NCI-H510A (cell line): ENCODE results near the gene APBA3.

Experiments
- DNase-seq: peaks from one replicate; lab custom pipeline; 2025; lab: John Stamatoyannopoulos, UW

Gene APBA3

DNA sequence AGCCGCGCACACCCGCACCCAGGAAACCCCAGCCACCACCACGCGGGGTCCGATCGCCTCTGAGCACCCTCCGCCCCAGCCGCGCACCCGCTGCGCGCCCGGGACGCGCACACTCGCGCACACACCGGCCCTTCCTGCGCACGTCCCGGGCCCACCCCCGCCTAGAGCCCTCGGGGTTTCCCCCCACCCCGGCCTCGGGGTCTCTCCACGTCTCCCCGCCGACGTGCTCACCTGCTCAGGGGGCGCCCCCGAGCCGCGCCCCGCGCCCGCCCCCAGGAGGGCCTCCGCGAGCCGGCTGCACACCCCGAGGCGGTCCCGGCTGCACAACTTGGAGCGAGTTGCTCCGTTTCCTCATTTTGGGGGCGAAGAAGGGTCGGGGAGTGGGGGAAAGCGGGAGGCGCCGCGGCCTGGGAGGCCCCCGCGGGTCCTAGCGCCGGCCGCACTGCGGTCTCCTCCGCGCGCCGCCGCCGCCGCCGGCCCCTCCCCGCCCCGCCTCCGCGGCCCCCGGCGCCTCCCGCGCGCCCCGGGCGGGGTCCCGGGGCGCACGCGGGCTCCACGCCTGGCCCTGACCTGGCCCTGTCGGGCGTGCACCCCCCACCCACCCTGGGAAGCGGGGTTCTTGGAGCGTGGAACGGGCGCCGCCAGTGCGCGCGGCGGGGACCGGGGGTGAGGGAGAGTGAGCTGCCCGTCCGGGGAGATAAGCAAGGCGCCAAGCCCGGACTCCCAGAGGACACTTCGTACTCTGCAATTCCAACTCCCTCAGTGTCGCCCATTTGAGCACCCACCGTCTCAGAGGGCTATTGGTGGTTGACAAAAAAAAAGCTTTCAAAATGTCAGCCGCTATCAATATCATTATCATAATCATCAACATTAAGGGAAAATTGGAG, 24.7 kb upstream of the APBA3 start, which contains the start of gene MATK:
TSS of gene MATK (minus strand) at position 444 of the 887 bp plus-strand sequence. CDS start 1,246 bp downstream, outside the sequence.
- DNase-seq: no peak

DNA sequence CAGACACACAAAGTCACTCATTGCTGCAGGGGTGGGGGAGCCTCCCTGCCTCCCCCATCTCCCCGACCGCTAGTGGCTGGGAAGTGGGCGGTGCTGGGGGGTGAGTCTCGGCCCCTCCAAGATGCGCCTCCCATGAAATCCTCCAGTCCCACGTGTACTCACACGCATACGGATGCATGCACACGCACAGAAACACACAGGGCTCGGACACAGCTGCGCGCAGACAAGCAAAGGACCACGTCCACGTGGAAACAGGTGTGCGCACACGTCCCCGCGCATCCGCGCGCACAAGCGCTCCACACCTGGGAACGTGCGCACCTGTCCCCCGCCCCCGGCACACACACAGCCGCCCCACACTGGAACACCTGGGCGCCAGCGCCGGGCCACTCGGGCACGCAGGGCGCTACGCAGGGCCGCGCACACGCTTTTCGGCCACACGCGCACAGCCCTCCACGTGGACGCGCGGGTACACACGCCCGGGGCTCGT, 24.0 kb upstream of the APBA3 start:
- DNase-seq: no peak

DNA sequence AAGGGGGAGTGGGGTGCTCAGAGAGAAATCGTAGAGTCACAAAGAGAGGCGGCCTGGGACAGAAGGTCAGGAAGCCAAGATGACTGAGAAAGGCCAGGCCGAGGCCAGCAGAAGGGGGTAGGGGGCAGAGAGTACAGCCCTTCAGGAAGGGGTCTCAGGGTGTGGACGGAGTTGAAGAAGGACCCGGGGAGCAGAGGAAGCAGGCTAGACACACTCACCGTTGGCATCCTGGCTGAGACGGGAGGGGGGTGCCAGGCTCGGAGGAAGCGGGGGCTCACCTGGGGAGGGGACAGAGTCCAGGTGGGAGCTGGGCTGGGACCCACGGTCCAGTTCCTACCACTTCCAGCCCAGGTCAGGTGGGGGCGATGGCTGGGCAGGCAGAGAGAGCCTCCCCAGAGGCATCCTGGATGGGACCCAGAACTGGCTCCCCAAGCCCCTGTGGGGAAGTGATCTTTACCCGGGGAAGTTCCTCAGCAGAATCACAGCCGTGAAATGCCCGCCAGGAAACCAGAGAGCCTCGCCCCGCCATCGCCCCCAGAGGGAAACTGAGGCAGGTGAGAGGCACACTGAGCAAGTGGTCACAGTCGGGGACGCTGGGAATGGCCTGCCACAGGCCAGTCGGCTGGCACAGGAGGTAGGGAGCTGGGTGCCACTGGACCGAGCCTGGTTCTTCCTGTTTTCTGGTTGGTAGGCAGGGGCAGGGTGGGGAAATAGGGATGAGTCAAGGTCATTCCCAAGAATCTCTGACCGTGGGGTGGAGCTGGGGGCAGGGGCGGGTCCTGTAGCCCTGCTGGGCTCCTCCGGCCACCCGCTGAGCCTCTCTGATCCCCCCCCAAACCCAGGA, 23.3 kb upstream of the APBA3 start:
- no peak for DNase-seq

DNA sequence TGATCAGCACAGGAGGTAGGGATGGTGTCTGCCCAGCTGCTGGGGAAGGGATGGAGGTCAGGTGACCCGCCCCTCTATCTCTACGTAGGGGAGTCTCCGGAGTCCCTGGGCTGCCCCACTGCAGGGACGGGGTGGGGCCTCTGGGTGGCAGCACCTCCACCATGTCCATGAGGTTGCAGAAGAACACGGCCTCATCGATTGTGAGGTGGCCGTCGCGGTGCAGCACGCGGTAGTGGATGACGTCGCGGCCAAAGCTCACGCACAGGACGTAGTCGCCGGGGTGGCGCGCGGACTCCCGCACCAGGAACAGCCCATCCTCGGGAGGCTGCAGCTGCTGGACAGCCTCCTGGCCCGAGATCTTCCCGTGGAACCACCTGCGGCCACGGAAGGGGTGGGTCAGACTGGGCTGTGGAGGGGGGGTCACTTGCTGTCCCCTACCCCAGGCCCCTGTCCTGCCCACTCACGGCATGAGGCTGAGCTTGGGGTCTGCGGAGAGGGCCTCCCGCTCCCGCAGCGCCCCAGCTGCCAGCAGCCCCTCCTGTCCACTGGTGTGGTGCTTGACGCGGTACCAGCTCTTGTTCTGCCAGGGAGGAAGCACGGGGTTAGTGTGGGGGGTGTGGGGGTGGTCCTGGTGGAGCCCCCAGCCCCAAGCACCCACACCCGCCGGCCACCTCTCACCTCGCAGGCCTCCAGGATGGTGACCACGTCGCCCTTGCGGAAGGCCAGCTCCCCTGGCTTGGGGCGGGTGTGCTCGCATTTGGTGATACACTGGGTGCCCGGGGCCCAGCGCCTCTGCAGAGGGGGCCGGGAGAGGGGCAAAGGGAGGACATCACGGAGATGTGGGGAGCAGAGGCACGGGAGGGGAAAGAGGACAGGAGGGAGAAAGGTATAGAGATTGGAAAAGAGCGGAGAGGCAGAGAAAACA, 22.4 kb upstream of the APBA3 start:
- DNase-seq: no peak

DNA sequence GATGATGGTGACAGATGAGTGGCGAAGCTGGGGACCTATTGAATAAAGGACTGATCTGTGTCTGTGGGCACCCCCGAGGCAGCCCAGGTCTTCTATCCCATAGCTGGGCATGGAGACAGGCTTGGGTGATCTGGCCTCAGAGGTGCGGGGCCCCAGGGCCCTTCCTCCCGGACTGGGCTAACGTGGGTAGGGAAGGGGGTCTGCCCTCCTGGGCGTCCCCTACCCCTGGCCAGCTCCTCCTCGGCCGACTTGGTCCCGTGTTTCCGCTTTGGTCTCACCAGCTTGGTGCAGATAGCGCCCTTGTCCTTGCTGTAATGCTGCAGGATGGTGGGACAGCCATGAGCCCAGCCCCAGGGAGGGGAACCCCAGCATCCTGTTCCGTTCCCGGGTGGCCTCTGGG, 21.4 kb upstream of the APBA3 start:
- no peak for DNase-seq

DNA sequence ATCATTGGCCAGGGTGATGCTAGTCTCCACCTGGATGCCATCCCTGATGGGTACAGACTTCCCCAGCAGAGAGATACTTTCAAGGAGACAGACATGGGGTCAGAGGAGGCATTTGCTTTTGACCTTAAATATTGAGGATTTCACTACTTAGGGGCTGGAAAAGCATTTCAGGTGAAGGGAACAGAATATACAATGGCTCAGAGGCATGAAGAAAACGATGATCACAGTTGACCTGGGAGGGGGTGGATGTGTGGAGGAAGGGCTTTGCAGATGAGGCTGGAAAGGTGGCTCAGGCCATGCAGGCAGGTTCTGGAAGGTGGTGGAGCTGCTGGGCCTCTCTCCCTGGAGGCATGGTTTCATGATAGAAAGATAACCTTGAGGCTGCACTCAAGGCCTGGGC, 20.8 kb upstream of the APBA3 start:
- no peak for DNase-seq

DNA sequence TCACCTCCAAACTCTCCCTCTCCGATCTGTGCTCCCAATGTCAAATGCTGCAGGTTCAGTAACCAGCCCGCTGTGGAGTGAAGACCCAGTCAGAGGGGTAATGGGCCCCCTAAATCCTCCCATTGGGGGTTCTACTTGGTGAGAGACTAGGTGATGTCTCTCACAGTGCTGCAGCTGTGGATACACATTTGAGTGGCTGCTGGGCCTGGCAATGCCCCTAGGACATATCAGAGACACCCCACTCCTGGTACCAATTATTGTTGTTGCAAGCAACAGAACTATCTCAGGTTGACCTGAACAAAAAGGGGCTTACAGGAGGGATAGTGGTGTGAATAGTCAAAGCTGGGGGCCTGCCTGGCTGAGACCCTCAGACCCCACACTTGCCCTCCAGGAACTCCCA, 20.1 kb upstream of the APBA3 start:
- no peak for DNase-seq

DNA sequence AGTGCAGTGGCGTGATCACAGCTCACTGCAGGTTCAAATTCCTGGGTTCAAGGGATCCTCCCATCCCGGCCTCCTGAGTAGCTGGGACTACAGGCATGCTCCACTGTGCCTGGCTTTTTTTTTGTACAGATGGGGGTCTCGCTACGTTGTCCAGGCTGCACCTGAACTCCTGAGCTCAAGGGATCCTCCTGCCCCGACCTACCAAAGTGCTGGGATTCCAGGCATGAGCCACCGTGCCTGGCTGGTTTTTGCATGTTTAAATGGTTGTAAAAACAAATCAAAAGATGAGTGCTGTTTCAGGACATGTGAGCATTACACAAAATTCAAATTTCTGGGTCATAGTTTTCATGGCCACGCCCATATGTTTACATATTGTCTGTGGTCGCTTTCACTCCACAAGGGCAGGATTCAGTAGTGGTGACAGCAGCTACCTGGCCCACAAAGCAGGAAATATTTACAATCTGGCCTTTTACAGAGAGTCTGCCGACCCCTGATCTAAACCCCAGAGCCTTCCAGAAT, 19.4 kb upstream of the APBA3 start:
- DNase-seq: no peak

DNA sequence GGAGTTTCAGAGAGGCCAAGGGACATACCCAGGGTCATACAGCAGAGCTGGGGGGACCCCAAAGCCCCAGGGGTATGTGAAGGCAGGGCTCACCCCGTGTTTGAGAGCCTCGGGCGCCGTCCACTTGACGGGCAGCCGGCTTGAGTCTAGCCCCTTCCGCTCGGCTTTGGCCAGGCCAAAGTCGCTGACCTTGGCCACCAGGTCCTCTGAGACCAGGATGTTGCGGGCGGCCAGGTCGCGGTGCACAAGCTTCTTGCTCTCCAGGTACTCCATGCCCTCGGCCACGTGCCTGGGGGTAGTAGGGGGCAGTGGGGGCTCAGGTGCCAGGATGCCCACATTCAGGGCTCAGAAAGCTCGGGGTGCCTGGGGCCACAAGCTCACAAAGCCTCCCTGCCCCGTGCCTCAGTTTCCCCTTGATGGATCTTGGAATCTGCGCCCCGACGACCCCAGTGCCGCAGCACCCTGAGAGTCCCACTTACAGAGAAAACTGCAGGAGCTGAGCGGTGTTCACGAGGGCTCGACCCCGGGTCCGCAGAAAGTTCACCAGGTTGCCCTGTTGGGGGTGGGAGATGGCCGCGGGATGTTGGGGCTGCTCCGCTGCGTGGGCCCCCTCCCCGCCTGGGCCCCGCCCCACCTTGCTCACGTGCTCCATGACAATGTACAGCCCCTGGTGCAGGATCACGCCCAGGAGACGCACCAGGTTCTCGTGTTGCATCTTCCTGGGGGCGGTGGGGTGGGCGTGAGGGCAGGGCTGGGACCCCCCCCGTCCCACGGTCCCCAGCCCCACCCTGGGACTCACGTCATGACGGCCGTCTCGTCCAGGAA, 17.6 kb upstream of the APBA3 start:
- DNase-seq: no peak

DNA sequence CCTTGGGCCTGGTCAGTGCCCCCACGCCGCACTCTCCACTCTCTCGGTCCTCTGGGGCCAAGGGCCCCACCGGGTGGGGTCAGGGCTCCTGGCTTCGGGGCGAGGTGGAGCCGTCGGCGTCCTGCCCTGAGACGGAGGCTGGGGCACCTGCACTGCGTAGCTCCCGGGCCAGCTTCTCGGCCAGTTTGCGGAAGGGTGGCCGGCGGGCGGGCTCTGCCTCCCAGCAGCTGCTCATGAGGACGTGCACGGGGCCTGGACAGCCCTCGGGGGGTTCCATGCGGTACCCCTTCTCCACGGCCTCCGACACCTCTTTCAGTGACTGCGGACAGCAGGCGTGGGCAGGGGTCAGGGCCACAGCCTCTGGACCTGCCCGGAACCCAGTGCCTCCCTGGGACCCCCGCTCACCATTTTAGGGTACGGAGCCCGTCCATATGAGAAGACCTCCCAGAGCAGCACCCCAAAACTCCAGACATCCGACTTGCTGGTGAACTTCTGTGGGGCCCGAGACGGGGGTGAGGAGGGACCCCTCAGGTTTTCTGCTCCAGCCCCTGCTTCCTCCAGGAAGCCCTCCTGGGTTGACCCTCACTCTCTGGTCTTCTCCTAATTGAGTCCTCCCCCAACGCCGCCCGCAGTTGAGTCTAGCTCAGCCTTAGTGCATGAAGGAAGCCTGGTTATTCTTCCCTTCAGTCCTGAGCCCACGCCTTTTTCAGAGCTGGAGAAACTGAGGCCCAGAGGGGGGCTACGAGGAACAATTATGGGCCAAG, 16.8 kb upstream of the APBA3 start:
- DNase-seq: no peak

DNA sequence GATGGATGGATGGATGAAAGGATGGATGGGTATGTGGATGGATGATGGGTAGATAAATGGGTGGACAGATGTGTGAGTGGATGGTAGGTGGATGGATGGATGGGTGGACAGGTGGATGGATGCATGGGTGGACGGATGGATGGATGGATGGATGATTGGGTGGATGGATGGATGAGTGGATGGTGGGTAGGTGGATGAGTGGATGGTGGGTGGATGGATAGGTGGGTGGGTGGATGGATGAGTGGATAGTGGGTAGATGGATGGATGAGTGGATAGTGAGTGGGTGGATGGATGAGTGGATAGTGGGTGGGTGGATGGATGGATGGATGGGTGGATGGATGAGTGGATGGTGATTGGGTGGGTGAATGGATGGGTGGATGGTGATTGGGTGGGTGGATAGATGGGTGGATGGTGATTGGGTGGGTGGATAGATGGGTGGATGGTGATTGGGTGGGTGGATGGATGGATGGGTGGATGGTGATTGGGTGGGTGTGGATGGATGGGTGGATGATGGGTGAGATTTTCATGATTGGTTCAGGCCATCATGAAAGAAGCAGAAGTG, 15.1 kb upstream of the APBA3 start:
- no peak for DNase-seq

DNA sequence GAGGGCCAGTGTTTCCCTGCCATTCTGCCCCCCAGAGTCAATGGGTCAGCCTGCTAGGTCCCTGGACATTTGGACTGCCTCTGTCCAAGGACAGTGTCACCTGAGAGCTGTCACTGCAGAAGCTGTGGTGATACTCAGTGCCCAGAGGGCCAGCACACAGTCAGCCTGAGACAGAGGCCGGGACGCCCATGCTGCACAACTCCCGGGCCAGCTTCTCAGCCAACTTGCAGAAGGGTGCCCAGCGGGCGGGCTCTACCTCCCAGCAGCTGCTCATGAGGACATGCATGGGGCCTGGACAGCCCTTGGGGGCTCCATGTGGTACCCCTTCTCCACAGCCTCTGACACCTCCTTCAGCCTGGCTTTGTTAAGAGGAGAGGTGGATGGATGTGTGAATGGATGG, 14.3 kb upstream of the APBA3 start:
- DNase-seq: no peak

DNA sequence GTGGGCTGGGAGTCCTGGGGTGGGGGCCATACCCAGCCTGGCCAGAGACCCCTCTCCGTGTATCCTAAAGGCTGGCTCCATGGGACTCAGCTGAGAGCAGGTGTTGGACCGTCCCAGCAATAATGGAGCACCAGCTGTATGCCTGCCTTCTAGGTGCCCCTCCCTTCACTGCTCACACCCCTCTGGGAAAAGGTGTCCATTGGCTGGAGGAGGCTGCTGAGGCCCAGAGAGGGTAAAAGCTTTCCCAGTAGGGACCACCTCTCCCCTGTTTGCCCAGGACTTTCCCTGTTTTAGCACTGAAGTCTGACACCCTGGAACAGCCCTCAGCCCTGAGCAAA, 13.9 kb upstream of the APBA3 start:
- DNase-seq: no peak

DNA sequence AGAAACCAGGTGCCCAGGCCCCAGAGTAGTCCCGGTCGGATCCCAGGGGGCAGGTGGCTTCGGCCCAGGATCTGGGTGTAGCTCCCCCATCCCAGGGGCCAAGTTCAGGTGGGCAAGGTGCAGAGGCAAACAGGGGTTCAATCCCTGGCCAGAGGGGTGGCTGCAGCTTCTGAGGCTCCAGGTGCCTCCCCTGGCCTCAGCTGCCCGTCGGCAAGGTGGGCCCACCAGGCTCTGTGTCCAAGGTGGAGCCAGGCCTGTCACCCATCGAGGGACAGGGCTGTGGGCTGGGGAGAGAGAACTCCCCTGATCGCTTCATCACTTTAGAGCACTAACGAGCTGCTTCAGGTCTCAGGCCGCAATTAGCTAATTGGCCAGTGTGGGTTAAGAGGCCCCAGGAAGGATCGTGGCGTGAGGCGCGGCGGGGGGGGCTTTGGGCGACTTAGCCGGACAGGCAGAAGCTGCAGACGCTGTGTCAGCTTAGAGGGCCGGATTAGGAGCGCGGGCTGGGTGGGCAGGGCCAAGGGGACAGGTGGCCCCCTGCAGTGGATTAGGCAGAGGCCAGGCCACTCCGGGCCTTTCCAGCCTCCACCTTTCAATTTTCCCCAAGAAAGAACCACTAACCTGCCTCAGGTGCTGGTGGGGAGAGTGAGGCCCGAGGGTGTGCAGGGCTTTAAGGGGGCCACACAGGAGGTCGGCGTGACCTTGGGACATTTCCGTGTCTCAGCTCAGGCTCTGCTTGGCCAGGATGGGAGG, 13.3 kb upstream of the APBA3 start:
- DNase-seq: no peak

DNA sequence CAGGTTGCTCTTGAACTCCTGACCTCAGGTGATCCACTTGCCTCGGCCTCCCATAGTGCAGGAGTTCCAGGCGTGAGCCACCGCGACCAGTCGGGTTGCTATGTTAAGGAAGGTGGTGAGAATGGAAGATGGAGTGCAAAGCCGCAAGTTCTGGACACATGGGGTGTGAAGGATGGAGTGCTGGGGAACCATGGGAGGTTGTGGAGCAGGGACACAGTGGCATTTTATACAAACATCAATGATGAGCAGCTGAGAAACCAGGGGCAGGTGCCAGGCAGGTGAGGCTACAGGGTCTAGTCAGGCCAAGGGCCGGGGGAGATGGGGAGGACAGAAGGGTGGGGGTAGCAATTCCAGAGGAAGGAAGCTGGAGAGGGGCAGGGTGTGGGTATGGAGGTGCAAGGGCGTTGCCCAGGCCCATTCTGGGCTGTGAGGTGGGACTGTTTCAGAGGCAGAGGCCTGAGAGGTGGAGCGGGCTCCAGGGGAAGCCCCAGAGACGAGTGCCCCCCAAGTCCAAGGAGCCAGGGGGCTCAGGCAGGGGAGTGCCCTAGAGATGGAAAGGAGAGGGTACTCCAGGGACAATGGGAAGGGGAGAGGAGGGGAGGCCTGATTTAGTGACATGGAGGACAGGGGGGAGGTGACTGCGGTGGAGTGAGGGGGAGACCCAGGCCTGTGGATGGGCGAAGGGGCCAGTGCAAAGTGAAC, 12.5 kb upstream of the APBA3 start:
- no peak for DNase-seq

DNA sequence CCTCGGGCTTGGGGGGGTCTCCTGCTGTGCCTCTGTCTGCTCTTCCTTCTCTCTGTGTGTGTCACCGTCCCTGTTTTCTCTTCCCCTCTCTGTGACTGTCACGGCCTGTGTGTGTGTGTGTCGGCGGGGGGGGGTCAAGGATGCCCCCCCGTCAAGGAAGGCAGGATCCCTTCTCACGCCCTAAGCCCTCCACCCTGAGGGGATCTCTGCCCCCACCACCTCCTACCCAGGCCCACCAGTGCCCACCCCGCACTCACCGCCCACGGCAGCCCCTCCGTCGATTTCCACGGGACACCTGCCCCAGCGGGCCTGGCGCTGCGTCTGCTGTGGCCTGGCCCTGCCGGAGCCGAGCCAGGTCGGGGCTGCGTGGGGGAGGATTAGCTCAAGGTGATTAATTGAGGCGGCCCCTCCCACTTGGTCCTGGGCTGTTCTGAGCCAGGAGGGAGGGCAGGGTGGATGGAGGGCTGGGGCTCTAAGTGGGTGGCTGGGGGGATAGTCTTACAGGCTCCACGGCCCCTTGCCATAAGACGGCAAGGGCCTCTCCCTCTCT, 10.5 kb upstream of the APBA3 start, which contains the start of gene RAX2:
TSS of gene RAX2 (minus strand) at position 323 of the 550 bp plus-strand sequence. CDS start 486 bp downstream, outside the sequence.
- no peak for DNase-seq

DNA sequence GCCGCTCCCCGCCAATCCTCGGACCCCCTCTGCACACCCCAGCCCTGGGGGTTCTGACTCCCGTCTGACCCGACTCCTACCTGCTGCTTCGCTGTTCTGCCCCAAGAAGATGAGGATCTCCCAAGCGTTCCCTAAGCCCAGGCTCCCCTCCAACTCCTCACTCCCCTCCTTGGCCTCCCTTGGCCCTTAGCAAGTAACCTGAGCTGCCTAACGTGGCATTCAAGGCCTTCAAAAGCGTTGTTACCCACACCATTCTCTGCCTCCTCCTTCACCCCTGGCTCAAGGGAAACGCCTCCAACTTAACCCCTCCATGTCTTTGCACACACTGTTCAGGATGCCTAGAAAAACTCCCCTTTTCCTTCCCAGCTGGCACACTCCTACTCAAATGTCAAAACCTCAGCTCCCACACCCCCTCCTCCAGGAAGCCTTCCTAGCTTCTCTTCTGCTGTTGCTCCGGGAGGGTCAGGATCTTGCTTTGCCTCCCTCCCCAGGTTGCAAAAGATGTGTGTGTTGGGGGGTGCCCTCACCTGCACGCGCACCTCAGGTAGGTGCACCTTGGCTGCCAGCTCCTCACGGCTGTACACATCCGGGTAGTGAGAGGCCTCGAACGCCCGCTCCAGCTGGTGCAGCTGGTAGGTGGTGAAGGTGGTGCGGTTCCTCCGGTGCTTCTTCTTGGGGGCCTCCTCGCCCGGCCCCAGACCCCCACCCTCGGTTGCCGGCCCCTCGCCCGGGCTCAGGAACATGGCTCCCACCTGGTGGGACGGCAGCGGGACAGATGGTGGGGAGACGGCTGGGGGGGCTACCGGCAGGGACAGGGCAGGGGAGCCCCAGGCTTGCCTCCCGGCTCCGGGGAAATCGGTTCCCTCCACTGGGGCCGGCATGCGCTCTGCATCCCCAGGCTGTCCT, 9.8 kb upstream of the APBA3 start:
- no peak for DNase-seq
